H9 (cell line): Measurements from ENCODE around the gene MYOD1. TPM values are rescaled to one million over a fixed set of nuclear protein-coding genes. Genes with fewer than 3 reads are reported as not detected.

Source experiments
- DNase-seq: peaks from one replicate; pipeline ENCODE4 v3.0.0-alpha.2; 2017
- H2AFZ ChIP-seq: one replicate; pipeline ENCODE4 v1.6.1; 2013; ENCODE audit warnings: mild to moderate bottlenecking, low read length, control low read depth, moderate library complexity
- H2AK5ac ChIP-seq: 2 replicates; pipeline ENCODE4 v1.6.1; 2013; ENCODE audit warnings: low read length, control low read depth, mixed read lengths; ENCODE audit not compliant: insufficient read length
- H2BK120ac ChIP-seq: one replicate; pipeline ENCODE4 v1.6.1; 2013; ENCODE audit warnings: low read depth, mild to moderate bottlenecking, low read length, control low read depth, inconsistent platforms; ENCODE audit not compliant: poor library complexity, severe bottlenecking
- H2BK12ac ChIP-seq: 2 replicates; pipeline ENCODE4 v1.6.1; 2013; ENCODE audit warnings: low read length, control low read depth, mixed read lengths, low read depth; ENCODE audit not compliant: insufficient read length
- H2BK15ac ChIP-seq: 2 replicates; pipeline ENCODE4 v1.6.1; 2013; ENCODE audit warnings: low read depth, low read length, control low read depth
- H2BK20ac ChIP-seq: one replicate; pipeline ENCODE4 v1.6.1; 2013; ENCODE audit warnings: low read depth, mild to moderate bottlenecking, low read length, control low read depth, inconsistent platforms; ENCODE audit not compliant: poor library complexity, severe bottlenecking
- H2BK5ac ChIP-seq: 2 replicates; pipeline ENCODE4 v1.6.1; 2013; ENCODE audit warnings: low read length, control low read depth, mixed read lengths; ENCODE audit not compliant: insufficient read length
- H3K14ac ChIP-seq: 2 replicates; pipeline ENCODE4 v1.6.1; 2013; ENCODE audit warnings: low read length, control low read depth; ENCODE audit not compliant: insufficient read depth
- H3K18ac ChIP-seq: 2 replicates; pipeline ENCODE4 v1.6.1; 2013; ENCODE audit warnings: low read depth, mild to moderate bottlenecking, mixed read lengths, low read length, control low read depth; ENCODE audit not compliant: insufficient read length
- H3K23ac ChIP-seq: 2 replicates; pipeline ENCODE4 v1.6.1; 2013; ENCODE audit warnings: low read length, control low read depth, mixed read lengths, low read depth; ENCODE audit not compliant: insufficient read length
- H3K23me2 ChIP-seq: 2 replicates; pipeline ENCODE4 v1.6.1; 2013; ENCODE audit warnings: low read depth, mild to moderate bottlenecking, mixed read lengths, low read length, control low read depth; ENCODE audit not compliant: insufficient read length, poor library complexity, severe bottlenecking
- H3K27ac ChIP-seq: 2 replicates; pipeline ENCODE4 v1.5.1; 2013; ENCODE audit warnings: low read length, control low read depth, mixed read lengths, low read depth; ENCODE audit not compliant: insufficient read length
- H3K27me3 ChIP-seq: 2 replicates; pipeline ENCODE4 v1.6.1; 2013; ENCODE audit warnings: low read length, control low read depth, inconsistent platforms; ENCODE audit not compliant: insufficient read depth
- H3K4ac ChIP-seq: 2 replicates; pipeline ENCODE4 v1.6.1; 2013; ENCODE audit warnings: low read depth, mild to moderate bottlenecking, control low read depth, inconsistent platforms, low read length, moderate library complexity
- H3K4me1 ChIP-seq: 2 replicates; pipeline ENCODE4 v1.6.1; 2013; ENCODE audit warnings: low read length, control low read depth, inconsistent platforms; ENCODE audit not compliant: insufficient read depth
- H3K4me2 ChIP-seq: 2 replicates; pipeline ENCODE4 v1.6.1; 2013; ENCODE audit warnings: low read length, control low read depth, mixed read lengths; ENCODE audit not compliant: insufficient read length, insufficient read depth
- H3K56ac ChIP-seq: 2 replicates; pipeline ENCODE4 v1.6.1; 2013; ENCODE audit warnings: low read depth, mild to moderate bottlenecking, mixed read lengths, low read length, control low read depth; ENCODE audit not compliant: insufficient read length
- H3K79me1 ChIP-seq: 2 replicates; pipeline ENCODE4 v1.6.1; 2013; ENCODE audit warnings: low read depth, mild to moderate bottlenecking, moderate library complexity, low read length, control low read depth, inconsistent platforms; ENCODE audit not compliant: insufficient read depth, poor library complexity, severe bottlenecking
- H3K79me2 ChIP-seq: 2 replicates; pipeline ENCODE4 v1.6.1; 2013; ENCODE audit warnings: low read length, control low read depth, inconsistent platforms; ENCODE audit not compliant: insufficient read depth
- H3K9ac ChIP-seq: 2 replicates; pipeline ENCODE4 v1.6.1; 2013; ENCODE audit warnings: low read length, control low read depth, mixed read lengths; ENCODE audit not compliant: insufficient read length; ENCODE audit errors: extremely low read depth
- H3K9me3 ChIP-seq: one replicate; pipeline ENCODE4 v1.6.1; 2013; ENCODE audit warnings: low read depth, low read length, inconsistent platforms; ENCODE audit not compliant: control insufficient read depth
- H3T11ph ChIP-seq: one replicate; pipeline ENCODE4 v1.6.1; 2013; ENCODE audit warnings: mild to moderate bottlenecking, low read length, control low read depth, inconsistent platforms
- H4K20me1 ChIP-seq: one replicate; pipeline ENCODE4 v1.6.1; 2013; ENCODE audit not compliant: control insufficient read depth, insufficient read length, insufficient read depth
- H4K5ac ChIP-seq: 2 replicates; pipeline ENCODE4 v1.6.1; 2013; ENCODE audit warnings: low read depth, mild to moderate bottlenecking, mixed read lengths, low read length, control low read depth; ENCODE audit not compliant: insufficient read length
- H4K8ac ChIP-seq: replicated peaks from 2 replicates; pipeline ENCODE4 v1.6.1; 2013; ENCODE audit warnings: low read length, control low read depth, mixed read lengths, low read depth; ENCODE audit not compliant: insufficient read length
- H4K91ac ChIP-seq: 2 replicates; pipeline ENCODE4 v1.6.1; 2013; ENCODE audit warnings: low read depth, mild to moderate bottlenecking, moderate library complexity, mixed read lengths, low read length, control low read depth; ENCODE audit not compliant: insufficient read length
- H3K27ac Mint-ChIP-seq, 3 experiments: 2 replicates in 2 of 3; 3 replicates in 1 of 3; pipeline ENCODE4 v1.8.0; 2020 to 2021; ENCODE audit warnings: mixed read lengths in 3 of 3, mild to moderate bottlenecking in 1 of 3, moderate library complexity in 1 of 3
- H3K27me3 Mint-ChIP-seq: 2 replicates; pipeline ENCODE4 v1.8.0; 2021; ENCODE audit warnings: low read depth, mild to moderate bottlenecking, moderate library complexity, mixed read lengths
- H3K36me3 Mint-ChIP-seq, 3 experiments: 2 replicates in 2 of 3; 3 replicates in 1 of 3; pipeline ENCODE4 v1.8.0; 2020 to 2021; ENCODE audit warnings: low read depth in 3 of 3, mixed read lengths in 3 of 3; ENCODE audit not compliant: insufficient read depth in 1 of 3
- H3K4me1 Mint-ChIP-seq, 2 experiments: 2 replicates each; pipeline ENCODE4 v1.8.0; 2020; ENCODE audit warnings: mixed read lengths in 2 of 2
- H3K4me3 Mint-ChIP-seq, 2 experiments: 2 replicates in 1 of 2; 3 replicates in 1 of 2; pipeline ENCODE4 v1.8.0; 2020 to 2021; ENCODE audit warnings: mild to moderate bottlenecking in 2 of 2, mixed read lengths in 2 of 2, moderate library complexity in 1 of 2
- H3K9me3 Mint-ChIP-seq, 2 experiments: 2 replicates in 1 of 2; 3 replicates in 1 of 2; pipeline ENCODE4 v1.8.0; 2020; ENCODE audit warnings: mild to moderate bottlenecking in 2 of 2, mixed read lengths in 2 of 2, moderate library complexity in 1 of 2
- WGBS: extraction: QIAGEN DNeasy Blood & Tissue Kit; methylation state at CpG from one replicate; pipeline ENCODE4 v1.1.7; 2013; ENCODE audit warnings: missing lambda C conversion rate, low lambda C conversion rate, mixed read lengths; ENCODE audit not compliant: insufficient read length; ENCODE audit errors: extremely low coverage; 5-methylcytosine and 5-hydroxymethylcytosine counted together
- total RNA-seq: library from RNA; stranded (reverse); gene quantifications from 2 replicates; pipeline ENCODE4 v1.2.1, GENCODE V29; 2021
- TF ChIP-seq, protein P1 (sequence below): fragments of 200-600 bp; sonication (generic); conservative IDR thresholded peaks from 3 replicates; pipeline ENCODE4 v1.8.0; 2021; ENCODE audit warnings: antibody characterized with exemption, mild to moderate bottlenecking

The MYOD1 gene
- total RNA-seq, 1 experiment from 2014 or later = not detected

DNA sequence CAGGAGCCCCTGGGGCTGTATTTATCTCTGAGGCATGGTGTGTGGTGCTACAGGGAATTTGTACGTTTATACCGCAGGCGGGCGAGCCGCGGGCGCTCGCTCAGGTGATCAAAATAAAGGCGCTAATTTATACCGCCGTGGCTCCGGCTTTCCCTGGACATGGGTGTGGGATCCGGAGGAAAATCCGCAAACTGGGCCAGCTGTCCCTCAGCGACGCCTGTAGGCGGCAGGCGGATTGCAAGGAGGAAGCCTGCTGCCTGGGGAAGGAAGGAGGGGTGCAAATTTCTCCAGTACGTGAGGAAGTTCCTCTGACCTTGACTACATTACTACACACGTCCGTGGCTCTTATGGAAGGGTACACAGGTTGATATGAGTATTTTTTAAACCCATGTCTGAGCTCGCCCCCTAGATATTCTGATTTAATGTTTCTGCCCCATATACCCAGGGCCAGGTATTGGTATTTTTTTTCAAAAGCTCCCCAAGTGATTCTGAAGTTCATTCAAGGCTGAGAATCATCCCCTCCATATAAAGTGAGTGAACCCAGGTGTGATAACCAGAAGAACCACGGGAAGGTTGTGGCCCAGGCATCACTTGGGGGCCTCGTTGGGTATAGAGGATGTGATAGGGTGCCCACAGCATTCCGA, 2.8 kb downstream of the MYOD1 start:
- no peak overlapping the region for H3K56ac ChIP-seq
- no peak overlapping the region for H2AK5ac ChIP-seq
- TF ChIP-seq, protein P1, sequence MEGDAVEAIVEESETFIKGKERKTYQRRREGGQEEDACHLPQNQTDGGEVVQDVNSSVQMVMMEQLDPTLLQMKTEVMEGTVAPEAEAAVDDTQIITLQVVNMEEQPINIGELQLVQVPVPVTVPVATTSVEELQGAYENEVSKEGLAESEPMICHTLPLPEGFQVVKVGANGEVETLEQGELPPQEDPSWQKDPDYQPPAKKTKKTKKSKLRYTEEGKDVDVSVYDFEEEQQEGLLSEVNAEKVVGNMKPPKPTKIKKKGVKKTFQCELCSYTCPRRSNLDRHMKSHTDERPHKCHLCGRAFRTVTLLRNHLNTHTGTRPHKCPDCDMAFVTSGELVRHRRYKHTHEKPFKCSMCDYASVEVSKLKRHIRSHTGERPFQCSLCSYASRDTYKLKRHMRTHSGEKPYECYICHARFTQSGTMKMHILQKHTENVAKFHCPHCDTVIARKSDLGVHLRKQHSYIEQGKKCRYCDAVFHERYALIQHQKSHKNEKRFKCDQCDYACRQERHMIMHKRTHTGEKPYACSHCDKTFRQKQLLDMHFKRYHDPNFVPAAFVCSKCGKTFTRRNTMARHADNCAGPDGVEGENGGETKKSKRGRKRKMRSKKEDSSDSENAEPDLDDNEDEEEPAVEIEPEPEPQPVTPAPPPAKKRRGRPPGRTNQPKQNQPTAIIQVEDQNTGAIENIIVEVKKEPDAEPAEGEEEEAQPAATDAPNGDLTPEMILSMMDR = peak; percentile 73
- no peaks in the 10 kb centered on the region for H3K4me1 ChIP-seq
- no peaks in the 10 kb centered on the region for H3K9me3 ChIP-seq
- no peak overlapping the region for H2BK5ac ChIP-seq
- peak overlapping the region; percentile 68 for H3K4me2 ChIP-seq
- no peak overlapping the region for H3K23ac ChIP-seq
- no peaks in the 10 kb centered on the region for H3K79me1 ChIP-seq
- peaks cover 63% of the 10 kb centered on the region for H3K27me3 ChIP-seq
- H4K20me1 ChIP-seq = no peaks in the 10 kb centered on the region
- no peak overlapping the region for H2BK12ac ChIP-seq
- WGBS = no CpG with 5 or more reads among the region's 25 CpGs
- Mint-ChIP-seq H3K4me1 (peaks cover 15 to 28% of the 10 kb centered on the region in 2 experiments), H3K27ac (no peak overlapping the region), H3K4me3 (peak overlapping the region in 1 of 2 experiments; percentile 62; a peak in 2 of 5 replicates), H3K27me3 (peaks cover 12% of the 10 kb centered on the region), H3K36me3 (no peaks in the 10 kb centered on the region), H3K9me3 (peaks cover 0 to 3% of the 10 kb centered on the region in 2 experiments; a peak in 1 of 5 replicates)
- no peak overlapping the region for H3T11ph ChIP-seq
- DNase-seq = peak; percentile 73
- no peak overlapping the region for H3K18ac ChIP-seq
- H3K23me2 ChIP-seq = peaks cover 11% of the 10 kb centered on the region
- H2BK15ac ChIP-seq = no peak overlapping the region
- no peak overlapping the region for H2BK120ac ChIP-seq
- no peaks in the 10 kb centered on the region for H3K79me2 ChIP-seq
- no peak overlapping the region for H3K27ac ChIP-seq
- no peak overlapping the region for H2AFZ ChIP-seq
- no peak overlapping the region for H4K8ac ChIP-seq
- no peak overlapping the region for H4K91ac ChIP-seq
- H3K9ac ChIP-seq = no peak overlapping the region
- no peak overlapping the region for H3K4ac ChIP-seq
- H4K5ac ChIP-seq = no peak overlapping the region
- H3K14ac ChIP-seq = no peak overlapping the region
- no peak overlapping the region for H2BK20ac ChIP-seq
